K562 (cell line): Measurements from ENCODE around the gene TSC22D2. TPM values are rescaled to one million over a fixed set of nuclear protein-coding genes. Genes with fewer than 3 reads are reported as not detected.

ENCODE experiments used
- ATAC-seq: fragments of 200-7000 bp; cut with Tn5 transposase; 3 replicates; pipeline ENCODE4 v1.9.1; 2020; ENCODE audit warnings: moderate library complexity
- BruUV-seq: library from RNA; stranded (reverse); fragments of 400-500 nt; replicated peaks from 2 replicates; lab custom pipeline; 2021; lab: Mats Ljungman, UMichigan
- CTCF ChIA-PET: fragments of 300-600 bp; formaldehyde crosslinking; extraction: SDS; loops from one replicate; lab custom pipeline; 2021; ENCODE audit warnings: low intra/inter-chr PET ratio; lab: Yijun Ruan, JAX
- POLR2A ChIA-PET: fragments of 300-600, 350-650 bp; sonication (Branson Sonifier 250); formaldehyde crosslinking; extraction: SDS; loops from one replicate; lab custom pipeline; 2021; ENCODE audit warnings: antibody characterized with exemption, inconsistent platforms; lab: Yijun Ruan, JAX
- DNase-seq, 4 experiments: peaks; one replicate each; pipeline versions ENCODE4 v3.0.0 to v3.0.0-alpha.2; 2011 to 2018; ENCODE audit warnings: low spot score in 3 of 4, mixed read lengths in 3 of 4; ENCODE audit errors: extremely low read depth in 1 of 4
- FAIRE-seq: peaks from 2 replicates; lab custom pipeline; 2011; peaks lifted over from hg19 to GRCh38; lab: Jason Lieb, UNC
- H2AFZ ChIP-seq: 2 replicates; pipeline ENCODE4 v1.6.0; 2011; ENCODE audit warnings: low read depth, low read length, control low read depth, inconsistent platforms
- H3K27ac ChIP-seq: fragments of 200-600 bp; 3 replicates; pipeline ENCODE4 v1.8.0; 2011; ENCODE audit warnings: low read depth, mild to moderate bottlenecking, control low read depth, inconsistent platforms, low read length, moderate library complexity, mixed read lengths; ENCODE audit errors: extremely low read depth
- H3K27me3 ChIP-seq, 2 experiments: fragments of 300-600 bp in 1 of 2; 2 replicates in 1 of 2; 3 replicates in 1 of 2; pipeline versions ENCODE4 v1.6.0 to v1.8.0; 2011; ENCODE audit warnings: inconsistent platforms in 2 of 2, low read length in 2 of 2, mild to moderate bottlenecking in 1 of 2, mixed read lengths in 1 of 2, moderate library complexity in 1 of 2; ENCODE audit not compliant: control insufficient read depth in 2 of 2, insufficient read depth in 2 of 2
- H3K36me3 ChIP-seq: fragments of 300-600 bp; 3 replicates; pipeline ENCODE4 v1.8.0; 2011; ENCODE audit warnings: mild to moderate bottlenecking, low read length, inconsistent platforms; ENCODE audit not compliant: control insufficient read depth, insufficient read depth
- H3K4me1 ChIP-seq, 2 experiments: fragments of 200-600 bp in 1 of 2; replicated peaks in 1 of 2; 2 replicates in 1 of 2; 3 replicates in 1 of 2; pipeline versions ENCODE4 v1.5.1 to v1.8.0; 2011; ENCODE audit warnings: inconsistent platforms in 2 of 2, low read length in 2 of 2, mild to moderate bottlenecking in 1 of 2, mixed read lengths in 1 of 2, moderate library complexity in 1 of 2; ENCODE audit not compliant: control insufficient read depth in 2 of 2, insufficient read depth in 2 of 2
- H3K4me2 ChIP-seq: 2 replicates; pipeline ENCODE4 v1.6.1; 2011; ENCODE audit warnings: low read length, control low read depth, inconsistent platforms, mixed read lengths; ENCODE audit not compliant: insufficient read depth
- H3K4me3 ChIP-seq: fragments of 200-600 bp; sonication (generic), shearing (Covaris generic); 2 replicates; pipeline ENCODE4 v1.5.1; 2016; ENCODE audit warnings: control low read depth, inconsistent platforms
- H3K79me2 ChIP-seq: fragments of 200-600 bp; 3 replicates; pipeline ENCODE4 v1.8.0; 2011; ENCODE audit warnings: low read length, inconsistent platforms; ENCODE audit not compliant: control insufficient read depth, insufficient read depth
- H3K9ac ChIP-seq, 2 experiments: 2 replicates each; pipeline versions ENCODE4 v1.6.0 to v1.6.1; 2011; ENCODE audit warnings: low read depth in 2 of 2, low read length in 2 of 2, control low read depth in 1 of 2, inconsistent platforms in 1 of 2, mild to moderate bottlenecking in 1 of 2, mixed read lengths in 1 of 2; ENCODE audit not compliant: insufficient read depth in 1 of 2
- H3K9me1 ChIP-seq: one replicate; pipeline ENCODE4 v1.6.0; 2011; ENCODE audit warnings: inconsistent platforms, mild to moderate bottlenecking, low read length, moderate library complexity; ENCODE audit not compliant: control insufficient read depth, insufficient read depth
- H3K9me3 ChIP-seq: replicated peaks from 2 replicates; pipeline ENCODE4 v1.5.1; 2011; ENCODE audit warnings: low read depth, low read length, inconsistent platforms; ENCODE audit not compliant: control insufficient read depth, insufficient read depth
- H4K20me1 ChIP-seq: replicated peaks from 2 replicates; pipeline ENCODE4 v1.6.1; 2011; ENCODE audit warnings: low read length, inconsistent platforms, mixed read lengths; ENCODE audit not compliant: control insufficient read depth, insufficient read depth
- CHCHD3 ChIP-seq: fragments of 250-450 bp; sonication (Bioruptor Pico); IDR thresholded peaks from 2 replicates; pipeline ENCODE4 v2.1.2; 2022; ENCODE audit warnings: mild to moderate bottlenecking
- FIP1L1 ChIP-seq: fragments of 200-400 bp; formaldehyde crosslinking; IDR thresholded peaks from 2 replicates; pipeline ENCODE4 v1.6.1; 2018; ENCODE audit warnings: mild to moderate bottlenecking, low read depth, low read length; ENCODE audit not compliant: poor library complexity, severe bottlenecking
- NFATC3 ChIP-seq: fragments of 450-650 bp; IDR thresholded peaks from 2 replicates; pipeline ENCODE4 v1.6.1; 2017; ENCODE audit warnings: mild to moderate bottlenecking
- PHF20 ChIP-seq: fragments of 450-650 bp; IDR thresholded peaks from 2 replicates; pipeline ENCODE4 v1.6.1; 2018; ENCODE audit not compliant: partially characterized antibody
- POLR2AphosphoS5 ChIP-seq: IDR thresholded peaks from 2 replicates; pipeline ENCODE4 v1.6.1; 2011; ENCODE audit warnings: mild to moderate bottlenecking, low read depth, low read length, moderate library complexity; ENCODE audit not compliant: control insufficient read depth, insufficient read depth
- RBBP5 ChIP-seq: fragments of 200-600 bp; sonication (generic); IDR thresholded peaks from 2 replicates; pipeline ENCODE4 v1.6.1; 2012; ENCODE audit warnings: borderline replicate concordance, mild to moderate bottlenecking, low read length, control low read depth, inconsistent platforms; ENCODE audit not compliant: insufficient read depth, poor library complexity, severe bottlenecking
- RFX7 ChIP-seq: fragments of 250-450 bp; sonication (Bioruptor Pico); IDR thresholded peaks from 2 replicates; pipeline ENCODE4 v1.5.1; 2021; ENCODE audit warnings: mild to moderate bottlenecking
- SETDB1 ChIP-seq: IDR thresholded peaks from one replicate; pipeline ENCODE4 v1.6.1; 2012; ENCODE audit warnings: low read length, control low read depth, inconsistent platforms
- SNRNP70 ChIP-seq: fragments of 200-400 bp; formaldehyde crosslinking; optimal IDR thresholded peaks from 2 replicates; pipeline ENCODE3; 2017; ENCODE audit warnings: low read depth, low read length
- SRF ChIP-seq, 2 experiments: fragments of 250-450, 450-650 bp in 1 of 2; sonication (Bioruptor Pico) in 1 of 2; sonication (generic) in 1 of 2; formaldehyde crosslinking; IDR thresholded peaks; 2 replicates each; pipeline versions ENCODE4 v1.5.0 to v1.5.1; 2020 to 2022; ENCODE audit warnings: mild to moderate bottlenecking in 1 of 2, missing genetic modification reagents in 1 of 2
- TEAD2 ChIP-seq: fragments of 450-650 bp; IDR thresholded peaks from 2 replicates; pipeline ENCODE4 v1.6.1; 2016; ENCODE audit warnings: missing genetic modification characterization, control low read depth, missing compliant biosample characterization
- U2AF1 ChIP-seq: fragments of 200-400 bp; formaldehyde crosslinking; optimal IDR thresholded peaks from 2 replicates; pipeline ENCODE3; 2017; ENCODE audit warnings: mild to moderate bottlenecking, low read depth, low read length, moderate library complexity
- VEZF1 ChIP-seq: fragments of 200-800 bp; sonication (Bioruptor generic); IDR thresholded peaks from 2 replicates; pipeline ENCODE4 v1.6.1; 2017; ENCODE audit warnings: missing genetic modification characterization, missing compliant biosample characterization
- ZKSCAN3 ChIP-seq: fragments of 250-450 bp; sonication (Bioruptor Pico); IDR thresholded peaks from 2 replicates; pipeline ENCODE4 v1.4.0; 2020
- ZKSCAN8 ChIP-seq: fragments of 200-800 bp; sonication (Bioruptor generic); IDR thresholded peaks from 2 replicates; pipeline ENCODE4 v1.6.1; 2016; ENCODE audit warnings: missing genetic modification characterization, missing compliant biosample characterization
- ZNF124 ChIP-seq: sonication (generic); formaldehyde crosslinking; IDR thresholded peaks from 2 replicates; pipeline ENCODE4 v1.8.1; 2022; ENCODE audit warnings: missing genetic modification reagents
- ZNF324 ChIP-seq: fragments of 250-450 bp; sonication (Bioruptor Pico); IDR thresholded peaks from 2 replicates; pipeline ENCODE4 v1.4.0; 2020; ENCODE audit warnings: mild to moderate bottlenecking
- ZNF707 ChIP-seq: fragments of 250-450 bp; sonication (Bioruptor Pico); conservative IDR thresholded peaks from 2 replicates; pipeline ENCODE4 v1.8.0; 2022; ENCODE audit warnings: inconsistent platforms, mild to moderate bottlenecking, moderate library complexity
- ZNF764 ChIP-seq: fragments of 250-450 bp; sonication (Bioruptor Pico); IDR thresholded peaks from 2 replicates; pipeline ENCODE4 v1.4.0; 2020; ENCODE audit warnings: low read depth, mild to moderate bottlenecking, moderate library complexity
- ZNF778 ChIP-seq: fragments of 450-650 bp; formaldehyde crosslinking; IDR thresholded peaks from 2 replicates; pipeline ENCODE4 v1.4.0; 2020; ENCODE audit warnings: mild to moderate bottlenecking, moderate library complexity
- WGBS: fragments of 100-300 bp; shearing (Covaris generic); methylation state at CpG from one replicate; pipeline ENCODE4 v1.1.6; 2016; ENCODE audit warnings: low coverage, mixed read lengths; ENCODE audit not compliant: insufficient coverage; ENCODE audit errors: missing lambda C conversion rate; 5-methylcytosine and 5-hydroxymethylcytosine counted together
- in situ Hi-C: fragments of 300-500 bp; cut with MboI; formaldehyde crosslinking; loops from 4 replicates; pipeline ENCODE4 v1.15.0; 2018; ENCODE audit warnings: inconsistent platforms, mixed read lengths
- intact Hi-C: fragments of 100-400 bp; cut with micrococcal nuclease; formaldehyde crosslinking; loops from 2 replicates; pipeline ENCODE4 v1.14.2; 2022
- polyA plus RNA-seq, 8 experiments: library from polyadenylated mRNA; depleted of rRNA in 4 of 8; stranded (reverse) in 5 of 8; unstranded in 3 of 8; fragments of >200 nt; fragmentation: Nextera tagmentation in 2 of 8; fragmentation: Illumina TruSeq in 1 of 8; extraction: Ambion mirVana in 2 of 8; extraction: Trizol in 1 of 8; gene quantifications; 2 replicates each; pipeline versions ENCODE4 v1.2.1 to v1.2.3, GENCODE V29; 2011 to 2014; ENCODE audit warnings: inconsistent platforms in 1 of 8, missing spikeins in 1 of 8
- total RNA-seq, 7 experiments: library from RNA; depleted of rRNA in 6 of 7; stranded (reverse); fragments of >200 nt in 6 of 7; fragmentation: Illumina TruSeq in 2 of 7; extraction: Trizol in 2 of 7; gene quantifications; 2 replicates each; pipeline versions ENCODE4 v1.2.1 to v1.2.3, GENCODE V29; 2011 to 2021; ENCODE audit warnings: low replicate concordance in 1 of 7

The TSC22D2 gene
- total and polyA plus RNA-seq, 9 of the 15 experiments (the other 6 are each of a cell fraction or from before 2014, with no cell fraction given), result 5.5 to 44.0 (median 19.3) TPM

GRCh38 chr3:150359381-150359780 is 48.7 kb upstream of the TSC22D2 start:
- in situ Hi-C loops, result no loop called here

GRCh38 chr3:150360966-150361365 is 47.1 kb upstream of the TSC22D2 start:
- no peaks in the 10 kb centered on the region for H3K27me3 ChIP-seq
- BruUV-seq, result no TSS peak
- no peaks in the 10 kb centered on the region for H3K79me2 ChIP-seq
- H3K27ac ChIP-seq, result no peak overlapping the region
- H3K9me3 ChIP-seq, result no peaks in the 10 kb centered on the region
- in situ Hi-C loops (no loop called here), intact Hi-C loops (no loop called here)
- no peaks in the 10 kb centered on the region for H3K36me3 ChIP-seq
- no peak overlapping the region for H3K4me3 ChIP-seq
- H3K4me1 ChIP-seq, result peaks cover 0 to 6% of the 10 kb centered on the region in 2 experiments; a peak in 2 of 5 replicates
- 65% methylated on average over 3 of the region's 3 CpGs for WGBS
- POLR2A ChIA-PET, result no interaction called here
- ATAC-seq, result no peak
- CTCF ChIA-PET, result no interaction called here
- no peaks in the 10 kb centered on the region for H4K20me1 ChIP-seq
- DNase-seq, result no peak
- no peak overlapping the region for H3K9ac ChIP-seq
- H3K9me1 ChIP-seq, result no peaks in the 10 kb centered on the region
- H2AFZ ChIP-seq, result no peak overlapping the region
- H3K4me2 ChIP-seq, result no peak overlapping the region
- no peak for FAIRE-seq
- TF ChIP-seq SETDB1 (no peak), TEAD2 (no peak), FIP1L1 (no peak), ZNF124 (CRISPR knock-in tag) (no peak), VEZF1 (no peak), ZNF764 (CRISPR knock-in tag) (no peak), ZNF324 (CRISPR knock-in tag) (no peak), SNRNP70 (no peak), POLR2AphosphoS5 (no peak), SRF (CRISPR knock-in tag; IDR thresholded peaks at IDR 0.05) (no peak), ZKSCAN8 (CRISPR knock-in tag) (no peak), RBBP5 (no peak), NFATC3 (no peak)

More at GRCh38 chr3:150359381-150359780, 48.7 kb upstream of the TSC22D2 start:
- Histone ChIP-seq H4K20me1 (no peaks in the 10 kb centered on the region), H3K4me3 (no peak overlapping the region), H3K27me3 (no peaks in the 10 kb centered on the region), H3K79me2 (no peaks in the 10 kb centered on the region), H3K9ac (no peak overlapping the region), H3K27ac (no peak overlapping the region), H3K9me3 (no peaks in the 10 kb centered on the region), H3K9me1 (no peaks in the 10 kb centered on the region), H3K4me1 (no peaks in the 10 kb centered on the region), H3K36me3 (no peaks in the 10 kb centered on the region), H2AFZ (peak overlapping the region; percentile 49; the same call in 1 of the 2 replicates), H3K4me2 (no peak overlapping the region)
- DNase-seq (no peak), ATAC-seq (no peak), FAIRE-seq (no peak)
- no TSS peak for BruUV-seq
- POLR2A ChIA-PET, result no interaction called here
- CTCF ChIA-PET, result no interaction called here
- no peak for TF ChIP-seq ZNF778
- peak; percentile 71 for TF ChIP-seq ZKSCAN3 (CRISPR knock-in tag)
- no peak for TF ChIP-seq ZNF707 (CRISPR knock-in tag)
- TF ChIP-seq CHCHD3, result no peak
- no peak for TF ChIP-seq U2AF1
- TF ChIP-seq RFX7 (CRISPR knock-in tag), result no peak
- no peak for TF ChIP-seq PHF20
- WGBS, result 35% methylated on average over 2 of the region's 2 CpGs
- intact Hi-C loops, result no loop called here
